NCI-H345 (cell line): ENCODE results near the gene CDADC1.

Experiments used
- DNase-seq: peaks from one replicate; lab custom pipeline; 2025; lab: John Stamatoyannopoulos, UW

Gene CDADC1

DNA sequence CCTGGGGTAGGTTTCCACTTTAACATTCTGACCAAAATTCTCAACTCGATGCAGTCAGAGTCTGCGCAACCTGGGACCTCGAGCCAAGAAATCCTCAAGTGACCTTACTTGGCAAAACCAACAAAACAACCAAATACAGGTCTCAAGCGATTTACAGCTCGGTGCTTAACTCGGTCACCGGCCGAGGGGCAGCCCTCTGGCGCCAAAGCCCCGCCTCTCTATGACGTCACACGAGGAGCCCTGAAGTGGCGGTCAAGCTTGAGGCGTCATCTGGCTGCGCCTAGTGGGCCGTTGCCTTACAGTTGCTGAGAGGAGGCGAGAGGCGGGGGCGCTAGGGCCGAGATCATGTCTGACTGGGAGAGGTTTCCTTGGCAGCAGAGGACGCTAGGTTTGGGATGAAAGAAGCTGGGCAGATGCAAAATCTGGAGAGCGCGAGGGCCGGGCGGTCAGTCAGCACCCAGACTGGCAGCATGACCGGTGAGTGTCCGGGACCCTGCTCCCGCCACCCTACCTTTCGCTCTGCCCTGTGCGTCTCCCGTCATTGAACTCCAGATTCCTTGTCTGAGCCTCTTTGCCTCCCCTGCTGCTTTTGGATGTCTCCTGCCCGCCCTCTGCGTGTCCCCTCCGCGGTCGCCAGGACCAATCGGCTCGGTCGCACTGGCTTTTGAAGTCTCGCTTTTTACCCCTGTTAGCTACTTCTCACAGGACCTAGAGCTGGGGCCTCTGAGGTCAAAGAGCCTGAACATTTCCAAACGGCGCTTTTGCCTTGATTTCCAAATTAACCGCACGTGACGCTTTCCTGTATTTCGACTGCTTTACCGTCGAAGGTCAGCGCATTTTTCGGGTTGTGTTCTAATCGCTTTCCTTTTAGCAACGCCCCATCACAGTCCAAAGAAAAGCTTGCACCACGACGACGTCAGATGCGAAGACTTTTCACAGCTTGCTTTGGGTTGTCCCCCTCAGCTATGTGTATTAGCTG lies at the start of gene CDADC1:
Gene CDADC1 (plus strand): TSS at position 283 of the 979 bp plus-strand sequence. CDS start 113 bp downstream, at position 396.
- DNase-seq: peak; percentile 52

DNA sequence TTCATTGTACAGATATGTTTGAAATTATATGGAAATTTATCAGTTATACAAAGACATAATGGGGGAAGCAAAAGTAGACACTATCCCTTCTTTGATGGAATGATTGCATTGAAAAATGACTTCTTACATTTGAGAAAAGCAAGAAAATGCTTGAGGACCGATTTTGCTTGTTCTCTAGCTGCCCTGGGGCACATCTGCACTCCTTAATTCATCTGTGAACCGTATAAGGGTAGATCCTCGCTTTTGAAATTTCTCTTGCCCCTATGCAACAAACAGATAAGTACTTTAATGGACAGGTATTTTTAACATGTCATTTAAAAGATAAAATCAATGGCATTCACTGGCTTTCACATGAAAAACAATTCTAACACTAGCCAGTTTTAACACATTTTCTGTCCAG lies 41.1 kb upstream of the CDADC1 start:
- no peak for DNase-seq

- no peak for DNase-seq
Measured at GRCh38 chr13:49208619-49209018, 39.1 kb upstream of the CDADC1 start.

DNA sequence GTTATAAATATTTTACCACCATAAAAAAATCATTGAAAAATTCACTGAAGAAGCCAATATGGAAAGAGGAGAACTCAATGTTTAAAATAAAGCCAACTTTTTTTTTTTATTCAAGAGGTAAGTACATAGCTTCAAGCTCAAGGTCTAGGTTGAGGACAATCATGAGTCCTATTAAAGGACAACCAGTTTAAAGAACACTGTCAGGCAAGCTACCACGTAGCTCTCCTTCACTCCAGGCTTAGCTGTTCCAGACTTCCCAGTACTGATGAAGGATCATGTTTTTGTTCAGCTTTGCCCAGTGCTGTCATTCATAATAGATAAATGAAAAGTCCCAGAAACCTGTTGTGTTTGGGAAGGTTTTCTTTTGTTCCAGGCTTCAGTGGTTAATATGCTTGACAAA lies 37.6 kb upstream of the CDADC1 start:
- no peak for DNase-seq

- no peak for DNase-seq
Measured at GRCh38 chr13:49210669-49211068, 37.1 kb upstream of the CDADC1 start.

DNA sequence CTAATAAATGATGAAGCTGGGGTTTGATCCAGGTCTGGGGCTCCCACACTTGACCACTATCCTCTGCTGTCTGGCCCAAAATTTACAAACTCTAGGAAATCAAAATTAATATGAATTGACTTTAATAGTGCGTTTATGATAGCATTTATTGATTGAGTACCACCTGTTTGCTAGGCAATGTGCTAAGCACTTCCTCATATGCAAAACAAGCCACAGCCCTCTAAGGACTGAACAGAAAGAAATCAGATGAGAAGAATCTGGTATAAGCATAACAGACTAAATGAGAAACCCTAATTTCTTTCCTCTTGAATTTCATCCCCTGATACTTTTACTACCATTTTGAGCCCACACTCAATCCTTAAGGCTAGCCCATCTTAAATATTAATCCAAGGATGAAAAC lies 34.2 kb upstream of the CDADC1 start:
- no peak for DNase-seq

DNA sequence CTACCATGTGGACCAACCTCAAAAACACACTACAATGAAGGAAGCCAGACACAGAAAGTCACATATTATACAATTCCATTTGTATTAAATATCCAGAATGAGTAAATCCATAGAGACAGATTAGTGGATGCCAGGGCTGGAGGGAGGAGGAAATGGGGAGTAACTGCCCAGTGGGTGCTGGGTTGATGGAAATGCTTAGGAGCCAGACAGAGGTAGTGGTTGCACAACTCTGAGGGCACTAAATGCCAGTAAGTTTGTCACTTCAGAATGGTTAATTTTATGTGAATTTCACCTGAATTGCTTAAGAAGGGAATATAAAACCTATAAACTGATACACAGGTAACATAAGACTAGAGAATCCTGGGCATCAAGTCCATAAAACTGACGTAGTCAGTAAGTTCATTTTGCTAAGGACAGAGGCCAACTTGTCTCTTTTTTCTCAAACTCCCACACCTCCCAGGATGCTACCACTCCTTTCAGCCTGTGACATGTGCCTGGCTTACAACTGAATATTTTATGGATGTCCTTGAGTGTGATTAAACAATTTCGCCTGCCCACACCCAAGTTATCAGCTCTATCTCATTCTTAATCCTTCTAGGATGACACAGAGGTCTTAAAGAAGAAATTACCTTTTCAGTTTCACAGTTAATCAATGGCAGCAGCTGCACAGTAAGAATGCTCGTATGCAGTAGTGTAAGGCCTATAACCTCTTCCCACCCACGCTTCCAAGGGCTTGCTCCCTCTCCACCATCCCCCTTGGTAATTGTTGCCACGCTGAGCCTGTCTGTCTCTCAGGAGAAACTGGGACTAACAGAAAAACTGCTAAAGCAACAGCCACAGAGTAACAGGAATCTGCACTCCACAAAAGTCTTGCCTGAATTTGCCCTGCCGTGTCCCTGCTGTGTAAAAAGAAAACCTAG lies 33.5 kb upstream of the CDADC1 start:
- no peak for DNase-seq

GRCh38 chr13:49214917-49215376 lies 32.8 kb upstream of the CDADC1 start:
- DNase-seq: no peak

- DNase-seq: no peak
Measured at GRCh38 chr13:49216334-49216733, 31.4 kb upstream of the CDADC1 start.

DNA sequence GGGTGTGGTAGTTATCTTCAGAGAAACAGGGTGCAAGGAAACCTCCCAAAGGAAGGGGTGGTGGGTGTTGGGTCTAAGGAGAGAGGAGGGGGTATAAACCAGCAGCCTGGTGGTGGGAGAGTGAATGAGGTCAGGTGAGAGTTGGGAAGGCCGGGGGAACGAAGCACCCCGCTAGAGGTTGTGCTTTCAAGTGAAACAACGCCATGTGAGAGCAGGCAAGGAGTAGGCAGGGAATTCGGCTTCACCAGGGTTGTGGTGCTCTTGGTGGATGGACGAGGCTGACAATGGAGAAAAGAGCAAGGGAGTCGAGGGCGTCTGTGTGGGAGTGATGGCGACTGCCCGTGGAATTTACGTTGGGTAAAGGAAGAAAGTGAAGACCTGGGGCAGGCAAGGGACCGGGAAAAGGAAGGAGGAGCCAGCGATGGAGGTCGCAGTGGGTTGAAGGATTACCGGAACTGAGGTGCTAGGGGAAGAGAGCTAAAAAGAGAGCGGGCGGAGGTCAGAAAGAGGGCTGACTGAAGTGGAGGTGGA lies 29.7 kb upstream of the CDADC1 start:
- DNase-seq: no peak

- no peak for DNase-seq
Measured at GRCh38 chr13:49218493-49219051, 29.2 kb upstream of the CDADC1 start.

- DNase-seq: no peak
Measured at GRCh38 chr13:49219647-49220035, 28.1 kb upstream of the CDADC1 start.

DNA sequence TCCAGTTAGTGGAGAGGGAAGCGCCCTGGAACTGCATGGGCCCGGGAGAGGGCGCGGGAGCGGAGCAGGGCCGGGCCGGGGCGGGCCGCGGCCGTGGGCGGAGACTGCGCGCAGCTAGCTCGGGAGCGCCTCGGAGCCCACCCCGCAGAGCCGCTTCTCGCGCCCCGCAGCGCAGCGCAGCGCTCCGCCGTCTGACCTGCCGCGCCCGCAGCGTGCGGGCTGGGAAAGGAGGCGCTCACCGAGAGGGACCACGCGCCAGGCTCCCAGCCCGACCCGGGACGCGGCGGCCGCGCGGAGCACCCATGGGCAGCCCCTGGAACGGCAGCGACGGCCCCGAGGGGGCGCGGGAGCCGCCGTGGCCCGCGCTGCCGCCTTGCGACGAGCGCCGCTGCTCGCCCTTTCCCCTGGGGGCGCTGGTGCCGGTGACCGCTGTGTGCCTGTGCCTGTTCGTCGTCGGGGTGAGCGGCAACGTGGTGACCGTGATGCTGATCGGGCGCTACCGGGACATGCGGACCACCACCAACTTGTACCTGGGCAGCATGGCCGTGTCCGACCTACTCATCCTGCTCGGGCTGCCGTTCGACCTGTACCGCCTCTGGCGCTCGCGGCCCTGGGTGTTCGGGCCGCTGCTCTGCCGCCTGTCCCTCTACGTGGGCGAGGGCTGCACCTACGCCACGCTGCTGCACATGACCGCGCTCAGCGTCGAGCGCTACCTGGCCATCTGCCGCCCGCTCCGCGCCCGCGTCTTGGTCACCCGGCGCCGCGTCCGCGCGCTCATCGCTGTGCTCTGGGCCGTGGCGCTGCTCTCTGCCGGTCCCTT lies 27.5 kb upstream of the CDADC1 start, which contains the start of gene MLNR:
Gene MLNR (plus strand): TSS at position 303 of the 820 bp plus-strand sequence. CDS start 0 bp downstream, at position 303.
- DNase-seq: peak; percentile 7

GRCh38 chr13:49220856-49221589 lies 26.7 kb upstream of the CDADC1 start:
- DNase-seq: no peak

DNA sequence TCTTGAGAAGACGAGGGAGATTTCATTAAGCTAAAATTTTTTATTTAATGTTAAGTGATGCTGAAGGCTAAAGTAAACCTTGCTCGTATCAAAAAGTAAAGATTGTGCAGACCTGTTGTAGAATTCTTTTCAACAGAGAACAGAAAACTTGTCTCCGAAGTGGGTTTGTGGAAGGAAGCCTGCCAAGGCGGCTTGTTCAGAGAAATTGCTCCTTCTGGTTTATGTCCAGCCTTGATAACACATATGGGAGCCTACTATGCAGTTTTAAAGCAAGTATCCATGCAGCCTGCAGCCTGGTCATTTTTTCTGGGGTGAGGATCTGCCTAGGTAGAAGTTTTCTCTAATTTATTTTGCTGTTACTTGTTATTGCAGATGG lies 26.1 kb upstream of the CDADC1 start:
- no peak for DNase-seq

DNA sequence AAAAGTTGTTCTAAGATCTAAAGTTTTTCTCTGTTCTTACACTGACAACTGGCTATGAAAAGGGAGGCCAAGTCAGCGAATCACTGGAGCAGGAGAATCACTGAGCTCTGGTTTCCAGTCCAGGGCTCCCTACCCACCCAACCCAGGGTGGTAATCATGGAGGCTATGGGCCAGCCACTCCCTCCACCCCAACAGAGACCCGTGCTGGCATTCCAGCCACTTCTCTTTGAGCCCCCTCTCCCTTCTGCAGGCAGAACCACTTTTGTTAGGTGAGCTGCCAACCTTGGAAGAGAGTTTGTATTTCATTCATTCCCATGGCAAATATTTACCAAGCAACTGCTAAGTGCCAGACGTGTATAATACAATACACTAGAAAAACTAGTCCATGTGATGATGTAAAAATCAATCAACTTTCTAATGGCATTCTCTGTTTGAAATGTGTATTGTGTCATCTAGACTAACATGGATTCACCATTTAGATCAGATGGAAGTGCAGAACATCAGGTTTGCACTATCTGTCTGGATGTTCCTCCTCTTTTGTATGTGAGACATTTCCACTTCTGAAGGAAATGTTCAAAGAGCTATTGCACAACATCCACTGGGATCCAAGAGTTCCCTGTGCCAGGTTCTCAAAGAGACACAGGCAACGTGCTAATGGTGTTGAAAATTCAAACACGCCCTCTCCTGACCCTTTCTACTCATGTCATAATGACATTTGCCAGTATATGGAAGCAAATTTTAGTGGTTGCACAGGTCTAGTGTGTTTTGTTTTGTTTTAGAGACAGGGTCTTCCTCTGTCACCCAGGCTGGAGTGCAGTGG lies 22.3 kb upstream of the CDADC1 start:
- DNase-seq: peak; percentile 0

DNA sequence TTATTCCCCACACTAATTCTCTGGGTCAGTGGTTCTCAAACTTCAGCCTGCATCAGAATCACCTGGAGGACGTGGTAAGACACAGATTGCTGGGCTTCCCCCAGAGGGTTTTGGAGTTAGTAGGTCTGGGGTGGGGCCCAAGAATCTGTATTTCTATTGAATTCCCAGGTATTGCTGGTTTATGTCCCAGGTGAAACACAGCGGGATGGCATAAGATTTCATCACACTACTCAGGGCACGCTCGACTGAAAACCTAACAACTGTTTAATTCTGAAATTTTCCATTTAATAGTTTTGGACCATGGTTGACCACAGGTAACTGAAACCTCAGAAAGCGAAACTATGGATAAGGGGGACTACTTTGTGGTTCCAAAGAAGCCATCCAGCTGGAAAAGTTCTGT lies 21.1 kb upstream of the CDADC1 start:
- no peak for DNase-seq

DNA sequence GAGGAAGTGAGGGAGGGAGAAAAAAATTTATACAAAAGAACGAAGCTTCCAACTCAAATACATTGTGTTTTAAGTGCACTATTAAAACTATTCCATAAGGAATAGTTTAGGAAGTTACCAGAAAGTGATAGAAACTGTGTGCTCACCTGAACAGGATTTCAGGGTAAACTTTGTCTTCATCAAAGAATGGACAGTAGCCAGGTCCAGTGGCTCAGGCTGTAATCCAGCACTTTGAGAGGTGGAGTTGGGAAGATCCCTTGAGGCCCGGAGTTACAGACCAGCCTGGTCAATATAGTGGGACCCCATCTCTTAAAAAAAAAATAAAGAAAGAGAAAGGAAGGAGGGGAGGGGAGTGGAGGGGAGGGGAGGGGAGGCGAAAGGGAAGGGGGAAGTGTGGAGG lies 13.0 kb upstream of the CDADC1 start:
- no peak for DNase-seq

DNA sequence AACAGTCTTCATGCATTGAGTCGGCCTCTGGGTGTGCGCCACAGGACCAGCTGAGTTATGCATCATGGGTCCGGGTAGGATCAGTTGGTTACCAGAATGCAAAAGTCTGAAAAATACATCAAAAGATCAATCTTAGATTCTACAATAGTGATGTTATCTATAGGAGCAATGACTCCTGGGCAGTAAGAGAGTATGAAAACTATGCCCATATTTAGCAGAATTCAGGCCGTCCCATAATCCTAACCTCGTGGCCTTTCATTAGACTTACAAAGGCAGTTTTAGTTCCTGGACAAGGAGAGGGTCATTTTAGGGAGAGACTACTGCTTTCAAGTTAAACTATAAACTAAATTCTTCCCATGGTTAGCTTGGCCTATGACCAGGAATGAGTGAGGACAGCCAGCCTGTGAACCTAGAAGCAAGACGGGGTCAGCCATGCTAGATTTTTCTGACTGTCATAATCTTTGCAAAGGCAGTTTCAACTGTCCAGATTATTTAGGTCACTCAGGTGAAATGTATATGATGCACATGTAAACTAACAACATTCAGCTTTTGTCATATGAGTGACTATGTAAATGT lies 11.8 kb upstream of the CDADC1 start:
- no peak for DNase-seq
